ENCODE measurements around the gene MRPL58.
"Not testable (repeated sequence)": the region's sequence is repeated elsewhere in the genome, so short reads cannot be mapped to it uniquely, and the experiment has no call there.

- TF ChIP-seq CTCF, POLR2A, POLR2AphosphoS5 (IDR thresholded peaks at IDR 0.05): not testable (repeated sequence)
Observed at GRCh38 chr17:75025398-75025734, 12.9 kb downstream of the MRPL58 start.

Data from breast epithelium (tissue), 3 donors.